GM19023 (cell line): ENCODE results near the gene FMO5.
"Not testable (repeated sequence)": the region's sequence is repeated elsewhere in the genome, so short reads cannot be mapped to it uniquely, and the experiment has no call there.

Experiments used
- ATAC-seq: cut with Tn5 transposase; IDR thresholded peaks from one replicate; pipeline ENCODE4 v1.9.1; 2021; ENCODE audit warnings: mild to moderate bottlenecking, moderate library complexity; ENCODE audit not compliant: unreplicated experiment

FMO5 gene

GRCh38 chr1:147209825-147210821 is 15.0 kb downstream of the FMO5 start:
- ATAC-seq, result no peak

DNA sequence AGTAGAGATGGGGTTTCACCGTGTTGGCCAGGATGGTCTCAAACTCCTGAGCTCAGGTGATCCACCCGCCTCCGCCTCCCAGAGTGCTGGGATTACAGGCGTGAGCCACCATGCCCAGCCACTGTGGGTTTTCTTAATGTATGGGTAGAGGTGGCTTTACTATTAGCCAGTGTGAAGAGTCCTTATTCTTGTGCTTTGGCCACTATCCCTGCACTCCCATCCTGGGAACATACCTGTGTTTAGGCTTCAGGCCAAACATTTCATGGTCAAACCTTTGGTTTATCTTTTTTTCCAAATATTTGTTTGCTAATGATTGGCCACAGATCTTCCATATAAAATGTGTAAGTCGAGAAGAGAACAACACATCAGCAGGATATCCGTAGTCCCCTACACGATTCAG is 16.5 kb downstream of the FMO5 start:
- no peak for ATAC-seq

GRCh38 chr1:147207192-147207591 is 17.9 kb downstream of the FMO5 start:
- no peak for ATAC-seq

- ATAC-seq, result no peak
Observed at GRCh38 chr1:147204080-147204479, 21.1 kb downstream of the FMO5 start.

DNA sequence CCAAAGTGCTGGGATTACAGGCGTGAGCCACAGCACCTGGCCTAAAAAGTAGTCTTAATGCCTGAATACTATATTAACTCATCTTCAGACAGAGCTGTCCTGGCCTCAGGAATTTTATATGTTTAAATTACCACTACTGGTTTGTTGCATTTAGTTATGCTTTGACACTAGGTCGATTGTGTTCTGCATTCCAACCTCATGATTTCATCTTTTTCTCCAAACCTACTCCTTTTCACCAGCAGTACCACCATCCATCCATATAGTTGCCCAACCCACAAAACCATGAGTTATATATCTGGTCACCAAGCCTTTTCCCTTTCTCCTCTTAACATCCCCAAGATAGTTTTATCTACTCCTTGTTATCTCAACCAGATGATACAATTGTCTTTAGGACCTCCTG is 22.6 kb downstream of the FMO5 start:
- ATAC-seq, result no peak

DNA sequence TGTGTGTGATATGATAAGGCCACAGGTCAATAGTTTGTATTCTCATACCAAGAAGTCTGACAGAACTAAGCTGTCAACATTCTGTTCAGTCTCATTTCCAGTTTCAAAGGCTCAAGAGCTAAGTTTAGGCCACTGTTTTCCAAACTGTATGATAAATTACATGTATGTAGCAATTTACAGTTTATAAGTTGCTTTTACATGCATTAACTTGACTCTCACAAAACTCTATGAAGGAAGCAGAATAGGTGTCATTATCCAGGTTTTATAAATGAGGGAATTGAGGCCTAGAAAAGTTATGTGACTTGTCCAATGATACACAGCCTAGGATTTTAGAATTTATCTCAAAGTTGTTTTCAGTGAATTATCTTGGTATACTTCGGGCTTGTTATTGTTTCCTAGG is 23.4 kb downstream of the FMO5 start:
- ATAC-seq, result no peak

DNA sequence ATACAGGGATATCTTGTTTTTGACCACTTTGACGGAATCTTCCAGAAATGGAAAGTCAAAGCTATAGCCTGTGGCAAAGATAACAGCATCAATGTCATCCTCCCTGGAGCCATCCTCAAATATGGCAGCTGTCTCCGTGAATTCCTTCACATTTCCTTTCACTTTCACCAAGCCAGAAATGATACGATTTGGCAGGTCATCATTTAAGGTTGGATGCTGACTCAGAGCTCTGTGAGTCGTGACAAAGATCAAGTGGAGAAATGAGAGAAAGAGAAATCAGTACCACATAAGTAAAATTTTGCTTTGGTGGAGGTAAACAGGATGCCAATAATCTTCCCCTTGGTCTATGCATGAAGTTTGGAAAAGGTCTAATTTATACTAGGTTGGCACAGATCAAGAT is 23.9 kb downstream of the FMO5 start:
- ATAC-seq, result no peak

- ATAC-seq, result not testable (repeated sequence)
Observed at GRCh38 chr1:147197324-147197723, 27.8 kb downstream of the FMO5 start.

DNA sequence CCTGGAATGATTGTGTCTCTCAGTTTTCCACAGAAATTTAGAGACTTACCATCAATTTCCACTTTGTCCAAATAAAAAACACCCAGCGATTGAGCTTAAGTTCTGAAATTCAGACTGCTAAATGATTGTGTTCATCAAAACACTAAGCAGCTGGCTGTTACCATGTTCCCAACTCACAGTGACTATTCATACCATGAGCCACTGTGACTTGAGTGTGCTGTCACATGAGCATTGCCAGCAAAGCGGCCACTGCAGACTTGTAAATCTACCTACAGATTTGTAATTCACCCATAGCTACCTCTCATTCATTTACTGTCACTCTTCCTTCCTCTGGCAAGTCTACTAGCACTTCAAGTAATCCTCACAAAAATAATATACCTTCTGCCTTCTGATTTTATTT is 35.6 kb downstream of the FMO5 start:
- ATAC-seq, result no peak

DNA sequence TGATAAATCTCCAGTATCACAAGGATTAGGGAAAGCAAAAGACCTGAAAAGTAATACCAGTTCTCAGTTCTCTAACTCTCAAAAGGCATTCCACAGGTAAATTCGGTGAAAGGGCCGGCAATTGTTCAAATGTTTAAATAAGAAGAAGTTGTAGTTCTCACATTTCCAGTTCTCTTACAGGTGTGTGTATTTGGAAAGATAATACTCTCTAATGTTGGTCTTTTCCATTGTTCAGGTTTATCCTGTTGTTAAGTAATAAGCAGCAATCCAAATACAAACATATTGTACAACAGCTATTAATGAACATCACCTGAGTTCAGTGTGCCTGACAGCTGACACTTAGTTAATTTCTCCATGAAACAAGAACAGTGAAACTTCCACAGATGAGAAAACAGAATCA is 39.7 kb downstream of the FMO5 start:
- no peak for ATAC-seq

DNA sequence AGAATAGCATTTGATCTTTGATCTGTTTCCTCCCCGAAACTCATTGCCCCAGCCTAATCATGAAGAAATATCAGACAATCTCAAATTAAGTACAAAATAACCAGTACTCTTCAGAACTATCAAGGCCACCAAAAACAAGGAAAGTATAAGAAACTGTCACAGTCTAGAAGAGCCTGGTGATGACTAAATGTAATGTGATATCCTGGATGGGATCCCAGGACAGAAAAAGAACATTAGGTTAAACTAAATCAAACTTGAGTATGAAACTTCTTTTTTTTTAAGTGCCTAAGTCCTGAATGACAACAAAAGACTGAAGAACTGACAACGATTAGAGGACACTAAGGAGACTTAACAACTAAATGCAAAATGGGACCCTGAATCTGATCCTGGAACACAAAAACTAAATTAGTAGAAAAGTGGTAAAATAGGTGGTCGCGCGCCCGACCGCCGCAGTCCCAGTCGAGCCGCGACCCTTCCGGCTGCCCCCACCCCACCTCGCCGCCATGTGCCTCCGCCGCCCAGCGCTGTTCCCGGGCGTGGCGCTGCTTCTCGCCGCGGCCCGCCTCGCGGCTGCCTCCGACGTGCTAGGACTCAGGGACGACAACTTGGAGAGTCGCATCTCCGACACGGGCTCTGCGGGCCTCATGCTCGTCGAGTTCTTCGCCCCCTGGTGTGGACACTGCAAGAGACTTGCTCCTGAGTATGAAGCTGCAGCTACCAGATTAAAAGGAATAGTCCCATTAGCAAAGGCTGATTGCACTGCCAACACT is 47.3 kb downstream of the FMO5 start:
- ATAC-seq, result no peak

DNA sequence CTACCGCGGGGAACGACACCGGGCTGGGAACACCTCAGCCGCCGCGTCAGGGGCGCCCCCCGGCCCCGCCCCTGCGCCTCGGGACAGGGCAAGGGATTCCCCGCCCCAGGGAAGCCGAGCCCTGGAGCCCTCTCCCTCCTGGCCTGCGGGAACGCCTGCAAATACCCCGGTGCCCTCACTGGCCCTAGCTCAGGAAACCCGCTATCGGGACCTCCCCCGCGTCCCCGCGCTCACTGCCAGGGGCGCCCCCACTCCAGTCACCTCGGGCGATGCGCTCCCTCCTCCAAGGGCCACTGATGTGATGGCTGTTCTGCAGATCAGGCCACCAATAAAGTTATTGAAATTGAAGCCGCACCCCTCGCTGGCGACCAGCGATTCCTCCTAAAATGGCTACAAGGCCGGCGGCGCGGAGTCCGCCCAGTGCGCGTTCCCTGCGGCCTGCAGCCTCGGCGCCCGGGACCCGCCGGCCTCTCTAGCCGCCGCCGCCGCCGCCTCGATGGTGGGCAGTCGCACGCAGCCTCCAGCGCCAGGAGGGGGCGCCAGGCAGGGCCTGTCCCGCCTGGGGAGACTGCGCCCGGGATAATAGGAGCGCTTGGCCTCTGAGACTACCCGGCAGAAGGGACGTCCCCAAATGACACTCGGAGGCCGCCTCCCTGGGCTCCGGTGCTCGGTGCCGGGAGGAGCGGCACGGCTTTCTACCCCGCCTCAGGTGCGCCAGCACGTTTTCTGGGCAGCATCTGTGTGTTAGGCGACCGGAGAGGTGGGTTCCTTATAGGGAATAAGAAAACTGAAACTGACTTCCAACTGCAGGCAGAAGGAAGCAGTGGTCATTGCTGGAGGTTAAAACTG is 52.7 kb downstream of the FMO5 start, which contains the start of gene PRKAB2:
Gene PRKAB2, minus strand, starts transcription at position 303 of the 849 bp plus-strand sequence. CDS start 326 bp downstream, outside the sequence.
- ATAC-seq, result peak; percentile 88

DNA sequence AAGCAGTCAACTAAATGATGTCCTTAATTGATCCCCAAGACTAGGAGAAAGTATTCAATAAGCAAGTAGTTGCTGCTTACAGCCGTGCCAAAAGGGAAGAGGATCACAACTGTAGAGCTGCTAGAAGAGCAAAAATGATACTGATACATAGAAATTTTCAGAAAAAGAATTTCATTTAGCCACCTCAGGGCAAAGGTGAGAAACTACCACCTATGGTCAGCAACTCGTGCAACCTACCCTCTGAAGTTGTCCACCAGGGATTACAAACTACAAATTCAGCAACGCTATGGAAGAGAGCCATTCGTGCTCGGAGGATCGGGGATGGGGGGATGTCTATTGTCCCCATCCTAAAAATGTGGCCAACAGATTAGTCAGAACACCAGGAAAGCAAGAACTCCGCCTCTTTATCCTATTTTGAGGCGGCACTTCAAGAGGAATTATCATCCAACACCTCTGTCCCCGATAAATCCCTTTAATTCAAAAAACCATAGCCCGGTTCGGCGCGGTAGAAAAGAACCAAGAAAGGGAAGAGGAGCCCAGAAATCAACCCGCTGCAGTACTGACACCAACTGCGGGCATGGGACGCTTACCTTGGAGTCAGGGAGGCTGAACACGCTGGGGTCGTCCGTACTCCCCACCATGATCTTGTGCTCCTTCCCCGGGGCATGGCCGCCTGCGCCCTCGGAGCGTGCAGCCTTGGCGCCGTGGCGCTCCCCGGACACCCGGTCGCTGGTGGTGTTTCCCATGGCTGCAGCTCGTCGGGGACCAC is 53.6 kb downstream of the FMO5 start:
- ATAC-seq, result no peak

DNA sequence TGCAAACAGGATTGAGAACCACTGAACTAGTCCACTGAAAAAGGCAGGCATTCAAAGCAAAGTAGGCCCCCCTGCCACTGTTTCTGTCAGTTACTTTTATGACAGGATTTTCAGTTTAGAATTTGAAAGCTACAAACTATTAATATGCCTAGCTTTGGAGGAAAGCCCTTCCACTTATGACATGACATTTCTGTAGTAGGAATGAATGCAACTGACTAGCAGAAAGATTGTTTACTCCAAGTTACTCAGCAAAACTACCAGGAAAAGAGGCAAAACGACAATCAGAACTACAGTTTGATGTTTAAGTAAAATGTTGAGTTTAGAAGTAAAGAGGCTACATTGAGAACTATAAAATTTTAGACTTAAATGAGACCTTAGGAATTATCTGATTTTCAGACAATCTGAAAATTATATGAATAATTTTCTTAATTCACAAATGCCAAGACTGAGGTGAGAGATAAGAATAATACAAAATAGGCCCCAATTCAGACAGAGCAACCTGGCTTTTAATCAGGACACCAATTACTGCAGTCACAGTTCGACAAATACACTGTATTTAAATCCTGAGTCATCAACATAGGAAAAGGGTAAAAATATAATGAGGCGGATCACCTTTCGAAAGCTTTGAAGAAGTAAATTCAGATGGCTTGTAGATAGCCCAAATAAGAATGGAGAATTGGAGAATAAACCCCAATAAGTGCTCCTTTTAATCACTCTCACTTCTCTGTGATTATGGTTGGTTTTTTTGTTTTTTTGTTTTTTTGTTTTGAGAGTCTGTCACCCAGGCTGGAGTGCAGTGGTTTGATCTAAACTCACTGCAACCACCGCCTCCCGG is 55.1 kb downstream of the FMO5 start:
- ATAC-seq, result no peak

GRCh38 chr1:147169171-147169570 is 56.0 kb downstream of the FMO5 start:
- no peak for ATAC-seq

DNA sequence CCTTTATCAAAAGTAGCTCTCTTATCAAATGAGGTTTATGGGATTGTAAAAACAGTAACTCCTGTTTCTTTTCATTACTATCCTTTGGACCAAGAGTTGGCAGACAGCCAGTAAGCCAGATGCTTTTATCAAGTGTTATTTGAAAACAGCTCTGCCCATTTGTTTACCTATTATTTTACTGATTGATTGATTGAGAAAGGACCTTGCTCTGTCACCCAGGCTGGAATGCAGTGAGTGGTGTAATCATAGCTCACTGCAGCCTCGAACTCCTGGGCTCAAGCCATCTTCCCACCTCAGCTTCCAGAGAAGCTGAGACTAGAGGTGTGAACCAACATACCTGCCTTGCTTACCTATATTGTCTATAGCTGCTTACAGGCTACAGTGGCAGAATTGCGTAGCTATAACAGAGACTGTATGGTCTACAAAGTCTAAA is 56.5 kb downstream of the FMO5 start:
- no peak for ATAC-seq

DNA sequence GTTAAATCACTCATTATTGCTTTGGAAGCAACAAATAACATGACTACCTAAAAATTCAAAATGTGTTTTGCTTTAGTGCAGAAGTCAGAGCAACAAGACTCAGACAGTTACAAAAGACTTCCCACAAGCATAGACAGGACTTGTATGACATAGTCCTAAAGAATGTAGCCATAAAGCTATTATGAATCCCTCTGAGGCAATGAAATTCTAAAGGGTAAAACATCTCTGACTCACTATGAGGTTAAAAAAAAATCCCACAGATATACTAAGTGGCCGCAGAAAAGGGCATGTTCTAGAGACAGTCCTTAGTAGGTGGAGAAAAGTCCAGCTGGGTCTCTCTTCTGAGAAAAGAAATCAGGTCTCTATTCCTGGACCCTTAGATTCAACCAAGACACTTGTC is 57.8 kb downstream of the FMO5 start:
- ATAC-seq, result no peak

- no peak for ATAC-seq
Observed at GRCh38 chr1:147163019-147163418, 62.1 kb downstream of the FMO5 start.

DNA sequence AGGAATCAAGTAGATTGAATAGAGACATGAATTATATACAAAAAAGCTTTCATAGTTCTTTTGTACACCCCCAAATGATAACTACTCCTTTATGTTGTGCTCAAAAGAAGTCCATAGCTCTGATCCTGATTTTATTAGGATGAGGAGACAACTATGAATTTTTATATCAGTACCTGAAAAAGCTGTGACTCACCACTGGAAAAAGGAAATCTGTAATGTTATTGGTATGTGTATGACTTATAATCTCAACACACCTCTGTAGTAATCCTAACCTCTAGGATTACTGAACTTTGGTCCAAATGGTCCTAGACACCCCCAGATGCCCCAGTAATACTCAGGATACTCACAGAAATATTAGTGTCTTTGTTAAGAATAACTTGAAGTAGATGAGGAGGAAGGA is 63.0 kb downstream of the FMO5 start:
- no peak for ATAC-seq
